CD4-positive, alpha-beta T cell treated with Interferon gamma for 1 hour (primary cell): Measurements from ENCODE around the gene ZAP70.

Experiments used
- DNase-seq: peaks from one replicate; pipeline ENCODE4 v3.0.0-alpha.2; 2020

The ZAP70 gene

DNA sequence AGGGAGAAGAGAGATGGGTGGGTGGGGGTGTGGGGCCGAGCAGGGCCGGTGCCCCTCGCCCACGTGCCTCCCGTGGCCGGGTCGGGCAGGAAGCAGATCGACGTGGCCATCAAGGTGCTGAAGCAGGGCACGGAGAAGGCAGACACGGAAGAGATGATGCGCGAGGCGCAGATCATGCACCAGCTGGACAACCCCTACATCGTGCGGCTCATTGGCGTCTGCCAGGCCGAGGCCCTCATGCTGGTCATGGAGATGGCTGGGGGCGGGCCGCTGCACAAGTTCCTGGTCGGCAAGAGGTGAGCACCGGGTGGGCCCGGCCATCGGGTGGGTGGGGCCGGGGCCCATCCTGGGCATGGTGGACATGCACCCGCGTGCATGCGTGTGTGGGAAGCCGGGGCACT is 21.8 kb downstream of the ZAP70 start:
- no peak for DNase-seq

DNA sequence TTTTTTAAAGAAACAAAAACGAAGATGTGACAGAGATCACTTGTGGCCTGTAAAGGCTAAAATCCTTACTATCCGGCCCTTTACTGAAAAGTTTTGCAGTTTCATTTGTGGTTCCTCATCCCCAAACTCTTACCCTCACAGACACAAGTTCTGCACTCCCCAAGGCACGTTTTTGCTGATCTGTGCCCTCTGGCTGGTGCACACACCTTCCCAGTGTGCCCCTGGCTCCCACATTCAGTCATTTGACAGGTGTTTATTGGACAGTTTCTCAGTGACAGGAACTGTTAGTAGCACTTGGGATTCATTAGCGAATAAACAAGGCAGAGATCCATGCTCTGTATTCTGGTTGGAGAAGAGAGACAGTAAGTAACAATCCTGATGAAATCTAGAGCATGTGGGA is 22.8 kb downstream of the ZAP70 start:
- DNase-seq, result no peak

DNA sequence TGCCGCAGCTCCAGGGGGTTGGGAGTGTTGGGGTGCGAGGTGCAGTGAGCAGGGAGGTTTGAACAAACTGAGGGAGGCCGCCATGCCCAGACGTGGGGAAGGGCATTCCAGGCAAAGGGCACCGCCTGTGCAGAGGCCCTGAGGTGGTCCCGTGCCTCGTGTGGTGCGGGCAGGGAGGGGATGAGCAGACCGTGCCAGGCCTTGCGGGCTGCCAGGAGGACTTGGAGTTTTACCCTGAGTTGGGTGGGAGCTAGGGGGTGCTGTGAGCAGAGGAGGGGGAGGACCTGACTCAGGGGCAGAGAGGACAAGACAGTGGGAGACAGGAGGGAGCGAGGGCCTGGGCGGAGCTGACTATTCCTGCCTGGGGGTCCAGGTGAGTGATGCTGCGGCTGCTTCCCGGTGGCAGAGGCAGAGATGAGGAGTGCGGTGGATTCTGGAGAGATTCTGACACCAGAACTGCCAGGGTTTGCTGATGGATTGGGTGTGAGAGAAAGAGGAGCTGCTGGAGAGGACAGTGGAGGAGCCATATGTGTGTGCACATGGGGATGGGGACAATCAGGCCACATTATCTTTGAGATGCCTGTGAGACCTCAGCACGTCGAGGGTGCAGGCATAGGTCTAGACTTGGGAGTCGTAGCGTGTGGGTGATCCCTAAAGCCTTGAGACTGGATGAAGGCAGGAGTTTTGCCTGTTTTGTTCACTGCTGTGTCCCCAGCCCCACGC is 23.4 kb downstream of the ZAP70 start:
- no peak for DNase-seq

DNA sequence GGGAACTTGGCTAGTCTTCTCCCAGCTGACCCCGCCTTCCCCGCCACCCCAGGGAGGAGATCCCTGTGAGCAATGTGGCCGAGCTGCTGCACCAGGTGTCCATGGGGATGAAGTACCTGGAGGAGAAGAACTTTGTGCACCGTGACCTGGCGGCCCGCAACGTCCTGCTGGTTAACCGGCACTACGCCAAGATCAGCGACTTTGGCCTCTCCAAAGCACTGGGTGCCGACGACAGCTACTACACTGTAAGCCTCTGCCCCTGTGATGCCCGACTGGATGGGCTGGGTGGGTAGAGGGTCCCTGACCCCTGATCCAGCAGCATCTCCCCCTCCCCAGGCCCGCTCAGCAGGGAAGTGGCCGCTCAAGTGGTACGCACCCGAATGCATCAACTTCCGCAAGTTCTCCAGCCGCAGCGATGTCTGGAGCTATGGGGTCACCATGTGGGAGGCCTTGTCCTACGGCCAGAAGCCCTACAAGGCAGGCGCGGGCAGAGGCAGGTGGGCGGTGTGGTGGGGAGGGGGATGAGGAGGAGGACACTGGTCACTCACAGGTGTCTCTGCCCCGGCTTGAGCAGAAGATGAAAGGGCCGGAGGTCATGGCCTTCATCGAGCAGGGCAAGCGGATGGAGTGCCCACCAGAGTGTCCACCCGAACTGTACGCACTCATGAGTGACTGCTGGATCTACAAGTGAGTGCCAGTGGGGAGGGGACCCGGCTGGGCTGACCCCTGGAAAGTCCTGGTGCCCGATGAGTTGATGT is 24.2 kb downstream of the ZAP70 start:
- DNase-seq, result no peak

DNA sequence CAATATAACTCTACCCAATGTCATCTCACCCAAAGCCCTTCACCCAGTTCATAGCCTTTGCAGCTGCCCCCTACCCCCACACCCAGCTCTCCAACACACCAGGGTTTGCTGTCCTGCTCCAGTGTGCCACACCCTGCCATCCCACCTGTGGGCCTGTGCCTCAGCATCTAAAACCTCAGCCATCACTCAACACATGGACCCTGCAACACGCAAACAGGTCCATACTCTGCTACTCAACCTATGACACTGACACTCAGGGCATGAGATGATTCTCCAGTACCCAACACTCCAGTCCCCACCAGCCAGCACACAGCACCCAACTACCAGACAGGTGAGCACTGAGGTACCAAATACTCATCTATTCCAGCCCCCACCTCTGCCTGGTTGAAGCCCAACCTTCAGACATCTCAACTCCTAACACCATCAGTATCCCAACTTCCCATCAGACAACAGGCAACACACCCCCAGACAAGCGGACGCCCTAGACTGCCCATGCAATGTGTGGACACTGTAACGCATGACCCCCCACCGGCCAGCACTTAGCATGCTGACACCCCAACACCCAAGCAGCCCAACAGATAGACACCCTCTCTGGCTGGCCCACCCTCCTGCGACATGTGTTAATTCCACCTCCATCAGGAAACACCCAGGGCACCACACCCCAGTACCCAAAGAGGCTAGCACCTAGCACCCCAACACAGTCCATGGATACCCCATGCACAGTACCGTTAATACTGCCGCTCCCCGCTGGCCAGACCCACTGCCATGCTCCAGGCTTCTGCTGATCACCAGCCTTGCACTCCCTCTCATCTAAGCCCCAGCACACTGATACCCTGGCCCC is 25.0 kb downstream of the ZAP70 start:
- no peak for DNase-seq

DNA sequence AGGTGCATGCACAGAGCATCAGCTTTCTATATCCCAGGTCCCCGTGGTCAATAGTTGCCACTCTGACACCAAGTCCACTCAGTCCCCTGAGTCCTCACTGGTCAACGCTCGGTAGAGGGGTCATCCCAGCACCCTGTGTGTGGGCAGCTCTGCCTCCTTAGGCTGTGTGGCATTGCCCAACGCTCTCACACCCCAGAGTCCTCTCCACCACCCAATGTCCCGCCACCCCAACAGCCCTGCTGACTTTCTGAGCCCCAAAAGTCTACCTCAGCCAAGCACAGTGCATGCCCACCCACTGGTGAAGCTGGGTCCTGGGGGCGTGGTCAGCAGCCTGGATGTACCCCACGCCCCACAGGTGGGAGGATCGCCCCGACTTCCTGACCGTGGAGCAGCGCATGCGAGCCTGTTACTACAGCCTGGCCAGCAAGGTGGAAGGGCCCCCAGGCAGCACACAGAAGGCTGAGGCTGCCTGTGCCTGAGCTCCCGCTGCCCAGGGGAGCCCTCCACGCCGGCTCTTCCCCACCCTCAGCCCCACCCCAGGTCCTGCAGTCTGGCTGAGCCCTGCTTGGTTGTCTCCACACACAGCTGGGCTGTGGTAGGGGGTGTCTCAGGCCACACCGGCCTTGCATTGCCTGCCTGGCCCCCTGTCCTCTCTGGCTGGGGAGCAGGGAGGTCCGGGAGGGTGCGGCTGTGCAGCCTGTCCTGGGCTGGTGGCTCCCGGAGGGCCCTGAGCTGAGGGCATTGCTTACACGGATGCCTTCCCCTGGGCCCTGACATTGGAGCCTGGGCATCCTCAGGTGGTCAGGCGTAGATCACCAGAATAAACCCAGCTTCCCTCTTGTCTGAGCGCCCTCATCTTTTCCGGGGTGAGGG is 25.9 kb downstream of the ZAP70 start:
- DNase-seq, result no peak

DNA sequence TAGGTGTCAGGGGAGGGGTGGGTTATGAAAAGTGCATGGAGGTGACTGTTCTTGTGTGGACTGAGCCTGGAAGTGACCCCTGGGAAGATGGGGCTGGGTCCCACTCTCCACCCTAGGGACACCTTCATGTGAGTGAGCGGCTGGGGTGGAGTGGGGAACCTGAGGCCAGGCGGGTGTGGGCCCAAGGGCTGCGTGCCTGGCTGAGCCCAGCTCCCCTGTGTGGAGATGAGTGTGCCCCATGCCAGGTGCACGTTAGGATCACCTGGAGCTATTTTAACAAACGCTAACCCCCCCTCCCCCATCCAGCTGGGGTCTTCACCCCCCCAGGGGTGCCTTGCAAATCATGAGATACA is 26.5 kb downstream of the ZAP70 start:
- no peak for DNase-seq

DNA sequence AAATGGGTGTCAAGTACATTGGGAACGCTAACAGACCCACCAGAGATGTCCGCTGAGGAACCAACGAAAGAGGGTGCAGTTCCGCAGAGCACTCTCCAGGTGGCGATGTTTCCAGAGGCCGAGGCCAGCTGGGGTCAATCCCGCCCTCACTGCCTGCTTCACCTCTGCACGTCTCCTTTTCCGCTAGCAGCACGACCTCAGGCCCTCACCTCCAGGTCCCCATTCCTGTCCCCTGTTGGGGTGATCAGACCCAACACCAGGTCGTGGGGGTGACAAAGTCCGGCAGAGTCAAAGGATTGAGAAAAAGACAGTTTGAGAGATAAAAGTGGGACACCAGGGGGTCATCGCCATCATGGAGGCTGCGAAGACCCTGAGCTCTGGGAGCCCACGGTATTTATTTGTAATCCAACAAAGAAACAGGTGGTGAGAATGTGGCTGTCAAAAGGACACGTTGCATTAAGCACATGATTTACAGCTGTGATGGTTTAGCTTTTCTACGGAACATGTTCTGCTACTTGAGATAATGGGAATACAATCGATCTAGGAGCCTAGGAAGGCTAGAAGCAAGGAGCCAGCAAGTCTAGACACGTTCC is 27.3 kb downstream of the ZAP70 start:
- peak; percentile 46 for DNase-seq

DNA sequence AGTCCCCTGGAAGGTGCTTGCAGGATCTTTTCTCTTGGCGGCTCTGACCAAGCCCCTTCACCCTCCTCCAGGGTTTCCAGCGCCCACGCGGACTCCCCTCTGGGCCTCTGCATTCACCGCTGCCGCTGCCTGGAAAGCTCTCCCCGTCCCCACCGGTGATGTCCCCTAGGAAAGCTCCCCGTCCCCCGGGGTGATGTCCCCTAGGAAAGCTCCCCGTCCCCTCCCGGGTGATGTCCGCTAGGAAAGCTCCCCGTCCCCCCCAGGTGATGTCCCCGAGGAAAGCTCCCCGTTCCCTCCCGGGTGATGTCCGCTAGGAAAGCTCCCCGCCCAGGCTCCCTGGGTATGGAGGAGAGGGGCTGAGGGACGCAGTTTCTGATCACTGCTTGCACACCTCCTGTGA is 27.9 kb downstream of the ZAP70 start:
- no peak for DNase-seq

DNA sequence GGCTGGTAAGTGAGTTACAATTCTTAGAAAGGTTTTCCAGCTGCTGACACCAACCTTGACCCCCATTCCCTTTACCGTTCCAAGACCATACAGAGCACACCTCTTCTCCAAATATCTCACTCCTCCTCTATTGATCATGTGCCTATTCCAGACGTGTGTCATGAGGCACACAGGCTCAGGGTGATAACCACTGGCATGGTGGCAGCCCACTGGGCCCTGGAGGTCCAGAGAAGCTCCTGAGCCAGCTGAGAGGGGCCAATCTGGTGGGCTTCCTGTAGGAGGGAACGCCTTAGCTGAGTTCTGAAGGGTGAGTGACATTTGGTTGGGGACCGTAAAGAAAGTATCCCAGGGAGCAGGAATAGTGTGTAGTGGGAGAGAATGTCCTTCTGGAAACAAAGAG is 28.3 kb downstream of the ZAP70 start:
- no peak for DNase-seq

DNA sequence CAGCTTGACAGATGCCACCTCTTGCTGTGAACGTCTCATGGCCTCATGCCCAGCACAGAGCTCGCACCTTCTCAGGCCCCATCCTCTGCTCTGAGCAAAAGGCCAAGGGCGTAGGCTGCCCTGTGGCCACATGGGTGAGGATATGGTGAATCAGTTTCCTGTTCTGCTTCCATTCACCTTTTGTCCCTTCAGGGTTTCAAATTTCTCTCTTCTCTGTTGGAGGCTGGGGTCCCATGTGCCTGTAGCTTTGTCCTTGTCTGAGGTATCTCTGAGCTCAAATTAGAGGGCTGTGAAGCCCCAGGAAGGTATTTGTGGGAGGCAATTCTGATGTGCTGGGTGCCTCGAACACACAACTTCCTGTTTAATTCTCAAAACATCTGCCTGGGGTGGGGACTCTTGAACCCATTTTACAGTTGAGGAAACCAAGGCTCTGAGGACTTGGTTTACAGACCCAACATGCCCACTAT is 29.0 kb downstream of the ZAP70 start:
- DNase-seq, result no peak

DNA sequence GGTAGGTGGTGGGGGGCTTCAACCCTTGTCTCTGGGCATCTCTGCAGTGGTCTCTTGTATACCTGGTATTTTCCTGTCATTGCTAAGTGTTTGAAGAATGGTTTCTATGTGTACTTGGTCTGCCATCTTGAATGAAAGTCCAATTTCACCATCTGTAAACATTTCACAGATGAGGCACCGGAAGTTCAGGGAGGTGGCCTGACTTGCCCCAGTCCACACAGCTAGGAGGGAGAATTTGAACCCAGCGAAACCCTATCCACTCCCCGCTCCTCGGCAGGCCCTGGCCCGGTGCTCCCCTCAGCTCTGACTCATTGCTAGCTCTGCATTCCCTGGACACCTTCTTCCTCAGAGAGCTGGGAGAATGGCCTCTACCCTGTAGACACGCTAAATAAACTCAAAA is 30.5 kb downstream of the ZAP70 start:
- DNase-seq, result no peak

DNA sequence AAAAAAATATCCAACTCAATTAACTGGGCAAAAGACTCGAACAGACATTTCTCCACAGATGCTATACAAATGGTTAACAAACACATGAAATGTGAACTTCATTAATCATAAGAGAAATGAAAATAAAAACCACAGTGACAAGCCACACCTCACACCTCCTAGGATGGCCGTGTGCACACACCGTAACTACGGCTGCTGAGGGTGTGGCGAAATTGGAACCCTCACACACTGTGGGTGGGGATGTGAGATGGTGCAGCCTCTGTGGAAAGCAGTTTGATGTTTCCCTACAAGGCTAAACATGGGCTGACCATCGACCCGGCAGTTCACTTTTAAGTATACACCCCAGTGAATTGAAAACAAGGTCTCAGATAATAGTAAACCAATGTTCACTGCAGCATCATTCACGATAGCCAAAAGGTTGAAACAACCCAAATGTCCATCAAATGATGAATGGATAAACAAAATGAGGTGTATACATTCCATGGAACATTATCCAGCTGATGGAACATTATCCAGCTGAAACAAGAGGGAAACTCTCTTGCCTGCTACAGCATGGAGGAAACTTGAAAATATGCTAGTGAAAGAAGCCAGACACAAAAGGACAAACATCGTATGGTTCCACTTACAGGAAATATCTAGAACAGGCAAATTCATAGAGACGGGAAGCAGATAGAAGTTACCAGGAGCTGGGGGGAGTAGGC is 32.2 kb downstream of the ZAP70 start:
- peak; percentile 29 for DNase-seq

DNA sequence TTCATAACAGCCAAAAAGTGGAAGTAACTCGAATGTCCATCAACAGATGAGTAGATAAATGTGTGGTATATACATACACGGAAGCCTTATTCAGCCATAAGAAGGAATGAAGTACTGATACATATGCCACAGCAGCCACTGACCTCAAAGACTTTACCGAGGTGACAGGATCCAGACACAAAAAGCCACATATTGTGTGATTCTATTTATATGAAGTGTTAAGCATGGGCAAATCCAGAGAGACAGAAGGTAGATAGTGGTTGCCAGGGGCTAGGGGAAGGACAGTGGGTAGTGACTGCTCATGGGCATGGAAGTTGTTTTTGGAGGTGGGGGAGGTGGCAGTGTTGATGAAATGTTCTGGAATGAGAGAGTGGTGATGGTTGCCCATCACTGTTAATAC is 33.9 kb downstream of the ZAP70 start:
- DNase-seq, result no peak

DNA sequence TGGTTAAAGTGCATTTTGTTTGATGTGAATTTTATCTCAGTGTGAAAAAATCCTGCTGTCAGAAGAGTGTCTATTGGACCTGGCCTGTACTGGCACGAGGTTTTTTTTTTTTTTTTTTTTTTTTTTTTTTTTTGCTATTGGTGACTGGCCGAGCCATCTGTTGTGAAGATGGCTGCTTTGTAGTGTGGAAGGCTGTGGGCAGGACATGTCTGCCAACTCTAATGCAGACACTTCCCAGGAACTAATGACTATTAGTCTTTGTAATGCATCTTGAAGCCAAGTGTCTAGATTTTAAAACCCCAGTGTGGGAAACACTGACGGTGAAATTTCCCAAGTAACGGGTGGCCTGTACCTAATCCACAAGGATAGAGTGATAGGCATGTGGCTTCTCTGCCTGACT is 34.3 kb downstream of the ZAP70 start:
- no peak for DNase-seq

DNA sequence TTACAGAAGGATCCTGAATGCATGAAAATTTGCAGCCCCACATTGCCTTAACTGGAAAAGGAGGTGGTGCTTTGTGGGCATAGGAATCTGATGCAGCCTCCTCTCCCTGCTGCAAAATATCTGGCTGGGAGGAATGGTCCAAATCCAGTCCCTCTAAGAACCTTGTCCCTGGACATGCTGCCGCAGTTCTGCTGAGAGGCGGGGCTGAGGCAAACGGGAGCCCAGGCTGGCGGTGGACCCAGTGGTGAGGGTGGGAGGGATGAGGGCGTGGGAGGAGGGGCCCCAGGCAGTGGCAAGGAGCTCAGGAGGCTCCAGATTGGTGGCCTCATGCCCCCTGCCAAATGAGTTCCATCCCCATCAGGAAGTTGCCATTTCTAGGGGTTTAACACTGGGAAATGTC is 36.2 kb downstream of the ZAP70 start:
- no peak for DNase-seq

DNA sequence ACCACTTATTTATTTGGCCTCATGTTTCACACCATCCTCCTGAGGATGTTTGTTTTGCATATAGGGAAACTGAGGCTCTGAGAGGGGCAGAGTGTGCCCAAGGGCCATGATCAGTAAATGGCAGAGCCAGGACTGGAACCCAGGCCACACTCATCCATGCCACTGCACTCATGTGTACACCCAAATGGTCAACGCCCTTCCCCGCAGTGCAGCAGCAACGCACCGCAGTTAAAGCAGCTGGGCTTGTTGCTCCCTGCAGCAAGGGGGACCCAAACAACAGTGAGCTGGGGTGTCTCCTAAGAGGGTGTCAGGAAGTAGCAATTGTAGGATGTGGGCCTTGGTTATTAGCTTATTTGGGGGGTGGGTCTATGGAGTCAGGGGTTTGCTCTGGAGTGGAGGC is 36.6 kb downstream of the ZAP70 start:
- no peak for DNase-seq

DNA sequence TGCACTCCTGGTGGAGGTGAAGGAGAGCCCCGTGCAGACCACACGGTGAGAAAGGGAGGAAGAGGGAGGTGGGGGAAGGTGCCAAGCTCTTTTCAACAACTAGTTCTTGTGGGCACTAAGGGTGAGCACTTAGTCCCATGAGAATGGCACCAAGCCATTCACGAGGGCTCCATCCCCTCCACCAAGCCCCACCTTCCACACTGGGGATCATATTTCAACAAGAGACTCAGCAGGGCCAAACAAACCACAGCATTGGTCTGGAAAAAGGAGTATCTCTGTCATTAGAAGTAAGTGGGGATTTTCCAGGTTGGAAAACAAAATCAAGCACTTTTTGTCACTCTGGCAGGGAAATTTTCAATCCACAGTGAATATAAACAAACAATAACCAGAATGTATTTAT is 38.4 kb downstream of the ZAP70 start:
- no peak for DNase-seq

DNA sequence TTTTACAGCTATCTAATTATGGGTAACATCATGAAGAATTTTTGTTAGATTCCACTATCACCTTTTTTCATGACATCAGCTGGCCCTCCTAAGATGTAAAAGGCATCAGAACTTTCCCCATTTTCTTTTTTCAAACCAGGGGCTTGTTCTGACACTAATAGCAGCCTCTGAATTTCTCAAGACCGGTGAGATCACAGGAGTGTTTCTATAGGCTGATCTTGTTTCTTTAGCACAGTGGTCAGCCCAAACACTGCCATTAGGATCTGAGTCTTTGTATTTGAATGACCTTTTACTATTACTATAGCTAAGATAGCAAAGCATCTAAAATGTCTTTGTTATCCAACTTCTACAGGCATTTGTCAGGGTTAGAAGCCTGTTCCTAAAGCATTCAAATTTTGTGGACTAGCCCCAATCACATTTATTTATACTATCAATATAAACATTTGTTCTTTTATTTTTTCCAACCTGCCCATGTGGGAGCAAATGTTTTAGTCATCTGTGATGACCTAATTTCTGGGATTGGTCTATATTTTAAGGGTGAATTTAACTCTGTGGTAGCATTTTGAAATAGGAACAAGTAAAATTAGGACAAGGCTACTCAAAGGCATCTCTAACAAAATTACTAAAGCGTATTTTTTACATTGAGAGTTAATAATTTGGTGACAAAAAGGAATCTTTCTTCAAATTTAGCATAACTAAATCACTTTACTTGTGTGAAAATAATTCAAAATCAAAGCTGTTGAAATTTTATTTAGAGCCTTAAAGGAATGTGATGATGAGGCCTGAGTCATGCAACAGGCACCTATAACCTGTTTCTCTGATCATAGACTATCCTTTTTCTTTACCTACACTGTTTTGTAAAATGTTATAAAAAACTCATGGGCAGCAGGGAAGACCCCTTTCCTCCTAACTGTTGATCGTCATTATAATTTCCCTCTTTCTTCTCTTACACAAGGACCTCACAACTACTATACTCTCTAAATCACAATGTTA is 39.3 kb downstream of the ZAP70 start:
- DNase-seq, result no peak

DNA sequence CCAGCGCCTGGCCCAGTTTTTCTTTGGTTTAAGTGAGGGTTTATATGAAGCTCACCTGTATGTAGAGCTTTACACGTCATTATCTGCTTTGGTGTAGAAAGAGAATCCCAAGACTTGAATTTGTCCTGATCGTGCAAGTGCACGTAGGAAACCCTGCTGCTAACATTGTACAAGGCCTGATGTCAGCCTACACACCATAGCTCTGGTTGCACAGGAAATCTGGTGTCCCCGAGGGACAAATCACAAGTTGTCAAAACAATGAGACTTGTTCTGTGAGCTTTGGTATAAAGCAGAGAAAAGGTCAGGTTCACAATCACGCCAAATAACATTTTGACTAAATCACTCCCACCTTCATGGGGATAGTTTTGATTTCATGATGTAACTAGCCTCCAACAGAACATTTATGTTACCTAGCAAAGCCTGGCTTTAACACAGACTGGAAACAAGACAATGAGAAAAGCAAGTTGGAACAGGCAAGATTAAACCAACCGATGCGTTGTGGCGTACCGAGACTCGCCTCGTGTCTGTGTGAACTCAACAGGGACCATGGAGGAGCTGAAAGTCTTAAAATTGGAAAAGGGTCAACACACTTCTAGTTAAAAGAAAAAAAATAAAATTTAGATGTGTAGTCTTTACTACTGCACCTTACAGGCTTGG is 41.4 kb downstream of the ZAP70 start:
- DNase-seq, result no peak
